VCaP (cell line): Measurements from ENCODE around the gene MANF.
A peak's percentile ranks its signal among the peaks of the same experiment; 100 is the strongest.

Source experiments
- H3K27ac ChIP-seq: fragments of 450-650 bp; 2 replicates; pipeline ENCODE4 v1.5.1; 2017
- TF ChIP-seq, protein P1 (sequence below): fragments of 450-650 bp; conservative IDR thresholded peaks from 2 replicates; pipeline ENCODE4 v1.5.1; 2017; ENCODE audit warnings: mild to moderate bottlenecking, moderate library complexity

Gene MANF

DNA sequence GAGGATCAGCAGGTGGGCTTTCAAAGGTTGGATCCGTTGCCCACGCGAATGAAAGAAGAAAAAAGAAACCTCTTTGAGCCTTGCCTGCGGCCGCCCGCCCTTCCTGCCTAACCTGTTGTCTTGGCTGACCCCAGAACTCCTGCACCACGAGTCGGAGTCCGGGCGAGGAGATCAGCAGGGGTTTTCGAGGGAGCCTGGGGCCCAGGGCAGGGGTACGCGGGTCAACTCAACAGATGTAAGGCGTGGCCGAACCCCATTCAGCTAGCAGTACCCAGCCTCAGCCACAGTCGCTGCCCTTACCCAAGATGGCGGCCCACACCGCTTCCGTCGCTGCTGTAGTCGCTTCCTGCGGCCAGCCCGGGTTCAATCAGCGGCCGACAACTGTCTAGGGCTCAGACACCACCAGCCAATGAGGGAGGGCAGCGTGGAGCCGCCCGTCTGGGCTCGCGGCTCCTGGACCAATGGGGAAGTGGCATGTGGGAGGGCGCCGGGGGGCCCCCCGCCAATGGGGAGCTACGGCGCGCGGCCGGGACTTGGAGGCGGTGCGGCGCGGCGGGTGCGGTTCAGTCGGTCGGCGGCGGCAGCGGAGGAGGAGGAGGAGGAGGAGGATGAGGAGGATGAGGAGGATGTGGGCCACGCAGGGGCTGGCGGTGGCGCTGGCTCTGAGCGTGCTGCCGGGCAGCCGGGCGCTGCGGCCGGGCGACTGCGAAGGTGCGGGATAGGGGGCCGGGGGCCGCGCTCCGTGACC lies at the start of gene MANF:
MANF (plus strand) TSS at position 566 of the 748 bp plus-strand sequence; CDS start at position 618, 52 bp downstream.
- TF ChIP-seq, protein P1, sequence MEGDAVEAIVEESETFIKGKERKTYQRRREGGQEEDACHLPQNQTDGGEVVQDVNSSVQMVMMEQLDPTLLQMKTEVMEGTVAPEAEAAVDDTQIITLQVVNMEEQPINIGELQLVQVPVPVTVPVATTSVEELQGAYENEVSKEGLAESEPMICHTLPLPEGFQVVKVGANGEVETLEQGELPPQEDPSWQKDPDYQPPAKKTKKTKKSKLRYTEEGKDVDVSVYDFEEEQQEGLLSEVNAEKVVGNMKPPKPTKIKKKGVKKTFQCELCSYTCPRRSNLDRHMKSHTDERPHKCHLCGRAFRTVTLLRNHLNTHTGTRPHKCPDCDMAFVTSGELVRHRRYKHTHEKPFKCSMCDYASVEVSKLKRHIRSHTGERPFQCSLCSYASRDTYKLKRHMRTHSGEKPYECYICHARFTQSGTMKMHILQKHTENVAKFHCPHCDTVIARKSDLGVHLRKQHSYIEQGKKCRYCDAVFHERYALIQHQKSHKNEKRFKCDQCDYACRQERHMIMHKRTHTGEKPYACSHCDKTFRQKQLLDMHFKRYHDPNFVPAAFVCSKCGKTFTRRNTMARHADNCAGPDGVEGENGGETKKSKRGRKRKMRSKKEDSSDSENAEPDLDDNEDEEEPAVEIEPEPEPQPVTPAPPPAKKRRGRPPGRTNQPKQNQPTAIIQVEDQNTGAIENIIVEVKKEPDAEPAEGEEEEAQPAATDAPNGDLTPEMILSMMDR, result no peak
- H3K27ac ChIP-seq, result peak within 1 kb of the TSS; percentile 94

DNA sequence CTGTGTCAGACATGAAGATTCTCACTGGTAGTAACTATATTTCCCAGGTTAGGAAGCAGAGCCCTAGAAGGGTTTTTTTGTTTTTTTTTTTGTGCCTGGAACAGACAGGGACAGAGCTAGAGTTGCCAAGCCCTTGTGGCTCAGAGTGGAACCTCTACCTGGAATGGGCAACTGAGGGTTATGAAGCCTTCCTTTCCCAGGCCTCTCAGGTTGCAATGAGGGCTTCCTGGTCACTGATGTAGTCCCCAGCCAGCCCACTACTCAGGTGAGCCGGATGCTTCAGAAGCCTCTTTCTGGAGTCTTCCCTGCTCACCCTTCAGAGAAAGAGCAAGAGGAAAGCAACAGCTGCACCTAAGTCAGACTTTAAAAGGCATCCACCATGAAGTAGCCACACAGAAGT lies 48.8 kb upstream of the MANF start:
- TF ChIP-seq, protein P1, result no peak
- H3K27ac ChIP-seq, result no peak overlapping the region

DNA sequence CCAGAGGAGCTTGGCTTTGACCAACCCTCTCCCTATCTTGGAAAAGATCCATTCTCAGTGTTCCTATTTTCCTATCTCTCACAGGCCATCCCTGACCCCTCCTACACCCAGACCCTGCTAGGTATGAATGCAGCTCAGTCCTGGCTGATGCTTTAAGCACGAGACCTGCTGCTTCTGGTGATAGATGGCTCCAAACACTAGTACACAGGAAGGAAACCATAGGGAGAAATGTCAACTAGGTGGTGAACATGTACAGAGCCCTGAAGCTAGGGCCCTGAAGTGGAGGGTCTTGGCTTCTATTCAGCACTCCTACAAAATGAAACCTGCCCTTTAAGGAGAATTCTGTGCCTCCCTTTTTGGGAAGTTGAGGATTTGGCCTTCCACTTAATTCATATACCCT lies 47.4 kb upstream of the MANF start:
- no peak overlapping the region for H3K27ac ChIP-seq
- TF ChIP-seq, protein P1, result no peak

GRCh38 chr3:51338632-51339031 lies 46.5 kb upstream of the MANF start:
- H3K27ac ChIP-seq, result peak overlapping the region; percentile 16; the same call in 1 of the 2 replicates
- TF ChIP-seq, protein P1, result no peak

GRCh38 chr3:51340013-51340829 lies 44.9 kb upstream of the MANF start:
- no peak overlapping the region for H3K27ac ChIP-seq
- TF ChIP-seq, protein P1, result no peak

- no peak overlapping the region for H3K27ac ChIP-seq
- TF ChIP-seq, protein P1, result no peak
Measured at GRCh38 chr3:51340989-51341636, 44.0 kb upstream of the MANF start.
